SK-N-SH treated with all-trans-retinoic acid at 6 μM for 48 hours (cell line): ENCODE results near the gene DIP2C.

Source experiments
- ATAC-seq: fragments of 200-7000 bp; cut with Tn5 transposase; 3 replicates; pipeline ENCODE4 v1.9.1; 2020; ENCODE audit warnings: mild to moderate bottlenecking, moderate library complexity
- ARNTL ChIP-seq: fragments of 450-650 bp; formaldehyde crosslinking; IDR thresholded peaks from 2 replicates; pipeline ENCODE4 v1.5.0; 2020; ENCODE audit warnings: low read depth, mild to moderate bottlenecking, moderate library complexity, borderline replicate concordance
- BACH2 ChIP-seq: fragments of 250-450 bp; sonication (Bioruptor Pico); IDR thresholded peaks from 2 replicates; pipeline ENCODE4 v1.9.0; 2021; ENCODE audit warnings: mild to moderate bottlenecking, borderline replicate concordance
- CSDC2 ChIP-seq: fragments of 250-450 bp; sonication (Bioruptor Pico); IDR thresholded peaks from 2 replicates; pipeline ENCODE4 v1.5.0; 2020; ENCODE audit warnings: mild to moderate bottlenecking, moderate library complexity
- CSRNP3 ChIP-seq: fragments of 250-450 bp; sonication (Bioruptor Pico); IDR thresholded peaks from 2 replicates; pipeline ENCODE4 v1.5.1; 2021; ENCODE audit warnings: mild to moderate bottlenecking, moderate library complexity
- ESRRG ChIP-seq: fragments of 250-450 bp; sonication (Bioruptor Pico); IDR thresholded peaks from 2 replicates; pipeline ENCODE4 v1.6.1; 2021; ENCODE audit warnings: mild to moderate bottlenecking
- GLIS3 ChIP-seq: fragments of 250-450 bp; sonication (Bioruptor Pico); IDR thresholded peaks from 2 replicates; pipeline ENCODE4 v1.5.0; 2020; ENCODE audit warnings: mild to moderate bottlenecking, moderate library complexity
- ISL1 ChIP-seq: fragments of 250-450 bp; sonication (Bioruptor Pico); IDR thresholded peaks from 2 replicates; pipeline ENCODE4 v2.1.2; 2022; ENCODE audit warnings: mild to moderate bottlenecking, moderate library complexity
- POU6F1 ChIP-seq: fragments of 250-450 bp; sonication (Bioruptor Pico); IDR thresholded peaks from 2 replicates; pipeline ENCODE4 v1.8.0; 2021; ENCODE audit warnings: low read depth, mild to moderate bottlenecking, moderate library complexity, borderline replicate concordance
- PPARA ChIP-seq: fragments of 250-450 bp; sonication (Bioruptor Pico); IDR thresholded peaks from 2 replicates; pipeline ENCODE4 v1.5.0; 2020; ENCODE audit warnings: mild to moderate bottlenecking, borderline replicate concordance
- RARB ChIP-seq: fragments of 250-450 bp; sonication (Bioruptor Pico); IDR thresholded peaks from 2 replicates; pipeline ENCODE4 v1.8.0; 2021; ENCODE audit warnings: mild to moderate bottlenecking, moderate library complexity
- SNAI2 ChIP-seq: fragments of 250-450 bp; sonication (Bioruptor Pico); IDR thresholded peaks from 2 replicates; pipeline ENCODE4 v1.5.0; 2020; ENCODE audit warnings: mild to moderate bottlenecking, moderate library complexity
- TOX ChIP-seq: fragments of 250-450 bp; sonication (Bioruptor Pico); IDR thresholded peaks from 2 replicates; pipeline ENCODE4 v1.8.0; 2021; ENCODE audit warnings: mild to moderate bottlenecking, moderate library complexity, borderline replicate concordance
- TSHZ2 ChIP-seq: fragments of 250-450 bp; sonication (Bioruptor Pico); IDR thresholded peaks from 2 replicates; pipeline ENCODE4 v1.5.0; 2020; ENCODE audit warnings: mild to moderate bottlenecking, moderate library complexity
- ZFP3 ChIP-seq: fragments of 250-450 bp; sonication (Bioruptor Pico); IDR thresholded peaks from 2 replicates; pipeline ENCODE4 v1.5.0; 2020; ENCODE audit warnings: mild to moderate bottlenecking, moderate library complexity
- ZFP30 ChIP-seq: fragments of 450-650 bp; formaldehyde crosslinking; IDR thresholded peaks from 2 replicates; pipeline ENCODE4 v1.5.0; 2022; ENCODE audit warnings: mild to moderate bottlenecking, moderate library complexity
- ZNF565 ChIP-seq: fragments of 450-650 bp; formaldehyde crosslinking; conservative IDR thresholded peaks from 2 replicates; pipeline ENCODE4 v1.5.0; 2020; ENCODE audit warnings: low read depth, mild to moderate bottlenecking, moderate library complexity
- ZNF70 ChIP-seq: fragments of 450-650 bp; formaldehyde crosslinking; IDR thresholded peaks from 2 replicates; pipeline ENCODE4 v1.5.0; 2020; ENCODE audit warnings: mild to moderate bottlenecking, moderate library complexity
- ZNF8 ChIP-seq: fragments of 450-650 bp; formaldehyde crosslinking; IDR thresholded peaks from 2 replicates; pipeline ENCODE4 v1.5.0; 2020; ENCODE audit warnings: mild to moderate bottlenecking, moderate library complexity
- TF ChIP-seq, protein P1 (sequence below): fragments of 250-450 bp; sonication (Bioruptor Pico); IDR thresholded peaks from 2 replicates; pipeline ENCODE4 v1.8.0; 2020; ENCODE audit warnings: mild to moderate bottlenecking, moderate library complexity, borderline replicate concordance

Gene DIP2C

DNA sequence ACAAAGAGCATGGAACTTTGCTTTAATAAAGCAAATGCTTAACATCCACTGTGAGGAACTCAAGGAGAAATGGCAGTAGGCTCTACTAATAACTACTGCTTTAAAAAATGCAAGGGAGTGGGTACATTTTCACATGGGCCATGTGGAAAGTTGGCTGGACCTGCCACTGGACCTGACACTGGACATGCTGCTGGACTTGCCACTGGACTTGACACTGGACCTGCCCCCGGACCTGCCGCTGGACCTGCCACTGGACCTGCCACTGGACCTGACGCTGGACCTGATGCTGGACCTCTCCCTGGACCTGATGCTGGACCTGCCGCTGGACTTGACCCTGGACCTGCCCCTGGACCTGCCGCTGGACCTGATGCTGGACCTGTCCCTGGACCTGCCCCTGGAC is 32.6 kb downstream of the DIP2C start:
- TF ChIP-seq, protein P1, sequence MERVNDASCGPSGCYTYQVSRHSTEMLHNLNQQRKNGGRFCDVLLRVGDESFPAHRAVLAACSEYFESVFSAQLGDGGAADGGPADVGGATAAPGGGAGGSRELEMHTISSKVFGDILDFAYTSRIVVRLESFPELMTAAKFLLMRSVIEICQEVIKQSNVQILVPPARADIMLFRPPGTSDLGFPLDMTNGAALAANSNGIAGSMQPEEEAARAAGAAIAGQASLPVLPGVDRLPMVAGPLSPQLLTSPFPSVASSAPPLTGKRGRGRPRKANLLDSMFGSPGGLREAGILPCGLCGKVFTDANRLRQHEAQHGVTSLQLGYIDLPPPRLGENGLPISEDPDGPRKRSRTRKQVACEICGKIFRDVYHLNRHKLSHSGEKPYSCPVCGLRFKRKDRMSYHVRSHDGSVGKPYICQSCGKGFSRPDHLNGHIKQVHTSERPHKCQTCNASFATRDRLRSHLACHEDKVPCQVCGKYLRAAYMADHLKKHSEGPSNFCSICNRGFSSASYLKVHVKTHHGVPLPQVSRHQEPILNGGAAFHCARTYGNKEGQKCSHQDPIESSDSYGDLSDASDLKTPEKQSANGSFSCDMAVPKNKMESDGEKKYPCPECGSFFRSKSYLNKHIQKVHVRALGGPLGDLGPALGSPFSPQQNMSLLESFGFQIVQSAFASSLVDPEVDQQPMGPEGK (CRISPR knock-in tag) = no peak
- TF ChIP-seq ARNTL = no peak
- TF ChIP-seq ZNF8 (CRISPR knock-in tag) = no peak
- no peak for TF ChIP-seq GLIS3
- TF ChIP-seq TOX (CRISPR knock-in tag) = no peak
- TF ChIP-seq ZNF70 (CRISPR knock-in tag) = no peak
- TF ChIP-seq ESRRG = no peak
- no peak for TF ChIP-seq CSDC2 (CRISPR knock-in tag)
- no peak for TF ChIP-seq CSRNP3 (CRISPR knock-in tag)
- no peak for TF ChIP-seq ZNF565 (CRISPR knock-in tag)
- no peak for TF ChIP-seq ZFP30 (CRISPR knock-in tag)
- no peak for TF ChIP-seq TSHZ2
- no peak for TF ChIP-seq ISL1 (CRISPR knock-in tag)
- TF ChIP-seq POU6F1 (CRISPR knock-in tag) = no peak
- TF ChIP-seq ZFP3 (CRISPR knock-in tag) = no peak
- no peak for ATAC-seq

- no peak for ATAC-seq
- TF ChIP-seq BACH2 (CRISPR knock-in tag) (no peak), ZNF70 (CRISPR knock-in tag) (no peak), TSHZ2 (no peak), ZNF8 (CRISPR knock-in tag) (no peak)
These were observed 34.3 kb downstream of the DIP2C start for GRCh38 chr10:655184-655583.

DNA sequence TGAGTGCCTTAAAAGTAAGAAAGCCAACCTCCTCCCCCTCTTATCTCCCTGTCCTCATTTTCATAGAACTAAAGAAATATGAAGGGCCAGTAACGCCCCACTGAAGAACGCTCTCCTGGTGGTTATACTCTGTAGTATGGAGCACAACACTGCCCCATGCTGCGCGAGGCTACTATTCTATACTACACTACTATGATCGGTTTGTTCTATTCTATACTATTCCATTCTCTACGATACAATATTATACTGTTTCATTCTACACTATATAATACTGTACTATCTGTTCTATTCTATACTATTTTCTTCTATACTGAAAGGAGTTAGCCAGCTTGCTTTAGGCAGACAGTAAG is 34.8 kb downstream of the DIP2C start:
- TF ChIP-seq ZFP30 (CRISPR knock-in tag) = no peak
- no peak for TF ChIP-seq SNAI2 (CRISPR knock-in tag)
- TF ChIP-seq PPARA = no peak
- no peak for TF ChIP-seq ZFP3 (CRISPR knock-in tag)
- no peak for TF ChIP-seq RARB (CRISPR knock-in tag)
- TF ChIP-seq CSRNP3 (CRISPR knock-in tag) = no peak
- no peak for TF ChIP-seq ZNF70 (CRISPR knock-in tag)
- TF ChIP-seq ARNTL = no peak
- no peak for TF ChIP-seq CSDC2 (CRISPR knock-in tag)
- TF ChIP-seq, protein P1 (CRISPR knock-in tag) = no peak
- ATAC-seq = no peak; the same call in 1 of the 3 replicates
